ENCODE measurements around the gene LRRTM3. TPM values are rescaled to one million over a fixed set of nuclear protein-coding genes. Genes with fewer than 3 reads are reported as not detected.

The LRRTM3 gene
- total RNA-seq, 1 donor from 2014 or later = 0.13 TPM

GRCh38 chr10:66934711-66935110 lies 8.9 kb downstream of the LRRTM3 start:
- DNase-seq (ENCODE audit: low spot score) = no peak

- no peak for DNase-seq (ENCODE audit: low spot score)
Measured at GRCh38 chr10:66940965-66941364, 15.1 kb downstream of the LRRTM3 start.

GRCh38 chr10:66941491-66941890 lies 15.7 kb downstream of the LRRTM3 start:
- no peak for DNase-seq (ENCODE audit: low spot score)

- DNase-seq (ENCODE audit: low spot score) = no peak
Measured at GRCh38 chr10:66942407-66942806, 16.6 kb downstream of the LRRTM3 start.

GRCh38 chr10:66943590-66943989 lies 17.8 kb downstream of the LRRTM3 start:
- DNase-seq (ENCODE audit: low spot score) = no peak

- no peak for DNase-seq (ENCODE audit: low spot score)
Measured at GRCh38 chr10:66951896-66952295, 26.1 kb downstream of the LRRTM3 start.

- DNase-seq (ENCODE audit: low spot score) = no peak
Measured at GRCh38 chr10:66958466-66958865, 32.6 kb downstream of the LRRTM3 start.

GRCh38 chr10:66964946-66965345 lies 39.1 kb downstream of the LRRTM3 start:
- no peak for DNase-seq (ENCODE audit: low spot score)

- no peak for DNase-seq (ENCODE audit: low spot score)
Measured at GRCh38 chr10:66980246-66980815, 54.5 kb downstream of the LRRTM3 start.

GRCh38 chr10:66981361-66982052 lies 55.7 kb downstream of the LRRTM3 start:
- DNase-seq (ENCODE audit: low spot score) = no peak

- no peak for DNase-seq (ENCODE audit: low spot score)
Measured at GRCh38 chr10:66982053-66982420, 56.2 kb downstream of the LRRTM3 start.

- no peak for DNase-seq (ENCODE audit: low spot score)
Measured at GRCh38 chr10:66982792-66983474, 57.1 kb downstream of the LRRTM3 start.

GRCh38 chr10:66983475-66983818 lies 57.6 kb downstream of the LRRTM3 start:
- no peak for DNase-seq (ENCODE audit: low spot score)

- DNase-seq (ENCODE audit: low spot score) = no peak
Measured at GRCh38 chr10:66990143-66990830, 64.5 kb downstream of the LRRTM3 start.

- DNase-seq (ENCODE audit: low spot score) = no peak
Measured at GRCh38 chr10:66996996-66997395, 71.2 kb downstream of the LRRTM3 start.

GRCh38 chr10:66999762-67000545 lies 74.1 kb downstream of the LRRTM3 start:
- no peak for DNase-seq (ENCODE audit: low spot score)

- no peak for DNase-seq (ENCODE audit: low spot score)
Measured at GRCh38 chr10:67004690-67005089, 78.9 kb downstream of the LRRTM3 start.

GRCh38 chr10:67005981-67006380 lies 80.1 kb downstream of the LRRTM3 start:
- DNase-seq (ENCODE audit: low spot score) = no peak

GRCh38 chr10:67011480-67011879 lies 85.6 kb downstream of the LRRTM3 start:
- no peak for DNase-seq (ENCODE audit: low spot score)

GRCh38 chr10:67011981-67012380 lies 86.1 kb downstream of the LRRTM3 start:
- no peak for DNase-seq (ENCODE audit: low spot score)

- no peak for DNase-seq (ENCODE audit: low spot score)
Measured at GRCh38 chr10:67015225-67015624, 89.4 kb downstream of the LRRTM3 start.

GRCh38 chr10:67017218-67017617 lies 91.4 kb downstream of the LRRTM3 start:
- no peak for DNase-seq (ENCODE audit: low spot score)

Measured in ureter (tissue), 1 donor.